Pancreas (tissue), 10 donors: ENCODE results near the gene TMC5. TPM values are rescaled to one million over a fixed set of nuclear protein-coding genes. Genes with fewer than 3 reads are reported as not detected.
A peak's percentile ranks its signal among the peaks of the same experiment; 100 is the strongest.

Experiments used
- ATAC-seq, 4 donors: fragments of 200-7000 bp; cut with Tn5 transposase; one replicate each; pipeline versions ENCODE4 v1.8.0 to v1.9.1; 2020; ENCODE audit warnings: mild to moderate bottlenecking in 4 of 4, moderate library complexity in 4 of 4
- DNase-seq, 6 donors: peaks; one replicate each; pipeline ENCODE4 v3.0.0-alpha.2; 2020
- FAIRE-seq: peaks from 2 replicates; lab custom pipeline; 2012; peaks lifted over from hg19 to GRCh38; lab: Jason Lieb, UNC
- H3K27ac ChIP-seq, 4 donors: fragments of 200-600 bp; sonication (generic); 1 replicate in 3 of 4; 2 replicates in 1 of 4; pipeline versions ENCODE4 v1.5.0 to v1.8.0; 2020
- H3K27me3 ChIP-seq, 4 donors: fragments of 200-600 bp; one replicate each; pipeline ENCODE4 v1.8.0; 2021
- H3K36me3 ChIP-seq, 3 donors: fragments of 200-600 bp; sonication (generic) in 1 of 3; one replicate each; pipeline versions ENCODE4 v1.5.0 to v1.8.0; 2020 to 2021
- H3K4me1 ChIP-seq, 3 donors: fragments of 200-600 bp; one replicate each; pipeline ENCODE4 v1.8.0; 2021
- H3K4me3 ChIP-seq, 4 donors: fragments of 200-600 bp; sonication (generic) in 2 of 4; one replicate each; pipeline versions ENCODE4 v1.5.0 to v1.8.0; 2020 to 2021
- H3K9me3 ChIP-seq, 4 donors: fragments of 200-600 bp; one replicate each; pipeline ENCODE4 v1.8.0; 2021
- WGBS, 2 donors: extraction: QIAGEN DNeasy Blood & Tissue Kit; methylation state at CpG; one replicate each; pipeline ENCODE4 v1.1.7; 2013; 5-methylcytosine and 5-hydroxymethylcytosine counted together
- intact Hi-C, 3 donors: fragments of 100-400 bp; cut with DNase I; formaldehyde crosslinking; loops; one replicate each; pipeline versions ENCODE4 v1.11.1 to v1.14.2; 2022
- polyA plus RNA-seq, 2 donors: library from polyadenylated mRNA; stranded (reverse); fragments of 200-250 nt; gene quantifications; one replicate each; pipeline ENCODE4 v1.2.3, GENCODE V29; 2013
- total RNA-seq, 6 donors: library from RNA; stranded (reverse); fragmentation: NEBNext Ultra II Directional in 4 of 6; extraction: Animal tissue kit (Norgen Biotek cat#: 25700) in 4 of 6; gene quantifications; one replicate each; pipeline versions ENCODE4 v1.2.1 to v1.2.4, GENCODE V29; 2021 to 2023
- TF ChIP-seq, protein P1 (sequence below), 4 donors: fragments of 200-600 bp; sonication (generic) in 3 of 4; IDR thresholded peaks; one replicate each; pipeline versions ENCODE4 v1.5.0 to v1.8.0; 2021; ENCODE audit warnings: antibody characterized with exemption in 4 of 4
- donor health status: healthy with polysubstance abuse.
- donor health status: DM: no; HTN: no; CAD: no; lungs with moderate emphysema.
- donor health status: DM: no; HTN: no; CAD: no.
- donor health status: control.
- donor health status: control.
- donor health status: Bipolar disorder and iron deficiency.
- donor health status: DM: yes; HTN: yes; CAD: no.
- donor health status: DM: no; HTN: no; CAD: no.
- donor health status: DM: no; HTN: no; CAD: no.
- donor health status: DM: yes; HTN: yes; CAD: no.

The TMC5 gene
- total and polyA plus RNA-seq, 8 donors = 1.3 to 24.8 (median 5.3) TPM

DNA sequence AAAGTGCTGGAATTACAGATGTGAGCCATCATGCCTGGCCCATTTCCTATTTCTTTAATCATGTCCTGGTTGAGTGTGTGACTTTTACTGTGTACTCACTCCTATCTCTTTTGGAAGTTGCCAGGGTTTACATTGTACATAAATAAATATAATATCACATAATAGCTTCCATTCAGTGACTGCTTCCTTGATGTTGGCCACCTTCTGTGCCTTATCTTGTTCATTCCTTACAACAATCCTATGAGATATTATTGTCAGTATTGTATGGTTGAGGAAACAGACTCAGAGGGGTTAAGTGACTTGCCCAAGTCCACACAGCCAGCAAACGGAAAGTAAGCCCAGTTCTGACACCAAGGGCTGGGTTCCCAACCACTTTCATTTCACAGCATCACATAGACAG is 16.9 kb downstream of the TMC5 start:
- H3K4me1 ChIP-seq = peaks cover 11 to 60% (median 28%) of the 10 kb centered on the region in 3 donors
- H3K27ac ChIP-seq = no peak overlapping the region
- ATAC-seq (no peak), FAIRE-seq (no peak), DNase-seq (no peak)
- TF ChIP-seq, protein P1, sequence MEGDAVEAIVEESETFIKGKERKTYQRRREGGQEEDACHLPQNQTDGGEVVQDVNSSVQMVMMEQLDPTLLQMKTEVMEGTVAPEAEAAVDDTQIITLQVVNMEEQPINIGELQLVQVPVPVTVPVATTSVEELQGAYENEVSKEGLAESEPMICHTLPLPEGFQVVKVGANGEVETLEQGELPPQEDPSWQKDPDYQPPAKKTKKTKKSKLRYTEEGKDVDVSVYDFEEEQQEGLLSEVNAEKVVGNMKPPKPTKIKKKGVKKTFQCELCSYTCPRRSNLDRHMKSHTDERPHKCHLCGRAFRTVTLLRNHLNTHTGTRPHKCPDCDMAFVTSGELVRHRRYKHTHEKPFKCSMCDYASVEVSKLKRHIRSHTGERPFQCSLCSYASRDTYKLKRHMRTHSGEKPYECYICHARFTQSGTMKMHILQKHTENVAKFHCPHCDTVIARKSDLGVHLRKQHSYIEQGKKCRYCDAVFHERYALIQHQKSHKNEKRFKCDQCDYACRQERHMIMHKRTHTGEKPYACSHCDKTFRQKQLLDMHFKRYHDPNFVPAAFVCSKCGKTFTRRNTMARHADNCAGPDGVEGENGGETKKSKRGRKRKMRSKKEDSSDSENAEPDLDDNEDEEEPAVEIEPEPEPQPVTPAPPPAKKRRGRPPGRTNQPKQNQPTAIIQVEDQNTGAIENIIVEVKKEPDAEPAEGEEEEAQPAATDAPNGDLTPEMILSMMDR (IDR thresholded peaks at IDR 0.05) = no peak
- H3K27me3 ChIP-seq = peaks cover 0 to 4% (median 0%) of the 10 kb centered on the region in 4 donors
- 22 to 32% methylated on average over 1 of the region's 1 CpG for WGBS, 2 donors
- H3K9me3 ChIP-seq = no peaks in the 10 kb centered on the region
- H3K4me3 ChIP-seq = no peak overlapping the region
- no peaks in the 10 kb centered on the region for H3K36me3 ChIP-seq
- intact Hi-C loops = no loop called here

DNA sequence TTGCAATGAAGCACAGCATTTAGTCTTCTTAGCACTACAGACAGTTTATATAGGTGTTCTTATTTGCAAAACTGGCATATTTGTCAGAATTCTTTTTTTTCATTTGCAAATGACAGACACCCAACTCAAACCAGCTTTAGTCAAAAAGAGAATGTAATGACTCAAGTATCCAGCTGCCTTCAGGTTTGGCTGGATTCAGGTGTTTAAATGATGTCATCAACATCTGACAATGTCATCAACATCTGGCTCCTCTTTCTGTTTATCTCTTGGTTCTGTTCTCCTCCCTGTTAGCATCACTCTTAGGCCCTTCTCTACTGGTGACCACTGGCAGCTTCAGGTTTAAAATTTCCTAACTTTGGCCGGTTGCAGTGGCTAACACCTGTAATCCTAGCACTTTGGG is 18.9 kb downstream of the TMC5 start:
- no peaks in the 10 kb centered on the region for H3K9me3 ChIP-seq
- no peak for FAIRE-seq
- H3K27me3 ChIP-seq = peaks cover 0 to 8% (median 0%) of the 10 kb centered on the region in 4 donors
- no peaks in the 10 kb centered on the region for H3K36me3 ChIP-seq
- no peak overlapping the region for H3K4me3 ChIP-seq
- ATAC-seq = no peak
- H3K4me1 ChIP-seq = peaks cover 11 to 40% (median 18%) of the 10 kb centered on the region in 3 donors
- H3K27ac ChIP-seq = peak overlapping the region in 2 of 4 donors; percentile 64 to 74
- TF ChIP-seq, protein P1 (IDR thresholded peaks at IDR 0.05) = no peak
- intact Hi-C loops = no loop called here
- no peak for DNase-seq
- 52 to 59% methylated on average over 1 of the region's 1 CpG for WGBS, 2 donors

DNA sequence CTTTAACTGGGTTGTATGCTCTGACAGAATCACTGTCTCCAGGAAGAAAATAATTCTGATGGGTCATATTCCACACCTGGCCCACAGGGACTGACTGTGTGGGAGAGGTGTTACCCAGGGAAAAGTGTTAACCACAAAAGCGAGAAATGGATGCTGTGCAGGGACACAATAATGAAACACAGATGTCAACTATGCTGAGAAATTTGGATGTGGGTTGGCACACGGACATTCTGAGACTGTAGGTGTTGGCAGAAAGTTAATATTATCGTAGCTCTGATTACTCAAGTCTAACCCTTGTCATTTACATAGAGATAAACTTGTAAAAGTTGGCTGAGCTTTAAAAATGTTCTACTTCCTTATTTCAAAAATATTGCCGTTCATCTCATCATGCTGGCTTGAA is 19.6 kb downstream of the TMC5 start:
- FAIRE-seq (no peak), ATAC-seq (peak; percentile 76 to 87 (median 82)), DNase-seq (peak in 2 of 6 donors; percentile 26 to 35)
- H3K4me1 ChIP-seq = peaks cover 11 to 33% (median 18%) of the 10 kb centered on the region in 3 donors
- 12 to 22% methylated on average over 4 of the region's 4 CpGs for WGBS, 2 donors
- no peaks in the 10 kb centered on the region for H3K9me3 ChIP-seq
- TF ChIP-seq, protein P1 (IDR thresholded peaks at IDR 0.05) = no peak
- intact Hi-C loops = no loop called here
- no peaks in the 10 kb centered on the region for H3K36me3 ChIP-seq
- H3K27me3 ChIP-seq = peaks cover 0 to 8% (median 0%) of the 10 kb centered on the region in 4 donors
- H3K4me3 ChIP-seq = no peak overlapping the region
- peak overlapping the region in 2 of 4 donors; percentile 64 to 74 for H3K27ac ChIP-seq

DNA sequence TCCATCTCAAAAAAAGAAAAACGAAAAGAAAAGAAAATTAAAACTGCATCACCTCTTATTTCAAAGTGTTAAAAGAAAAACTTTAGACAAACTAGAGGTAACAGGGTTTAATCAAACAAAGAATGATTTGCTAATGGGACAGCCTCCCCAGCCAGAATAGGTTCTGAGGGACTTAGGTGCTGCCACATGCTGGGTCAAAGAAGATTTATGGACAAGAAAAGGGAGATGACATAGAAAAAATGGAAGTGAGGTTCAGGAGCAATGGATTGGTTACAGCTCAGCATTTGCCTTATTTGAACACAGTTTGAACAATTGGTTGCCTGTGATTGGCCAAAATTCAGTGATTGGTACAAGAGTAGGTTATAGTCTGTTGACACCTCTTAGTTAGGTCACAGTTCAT is 21.1 kb downstream of the TMC5 start:
- Histone ChIP-seq H3K4me3 (no peak overlapping the region), H3K9me3 (no peaks in the 10 kb centered on the region), H3K27me3 (peaks cover 0 to 13% (median 0%) of the 10 kb centered on the region in 4 donors), H3K4me1 (peaks cover 6 to 20% (median 11%) of the 10 kb centered on the region in 3 donors), H3K36me3 (no peaks in the 10 kb centered on the region), H3K27ac (peak overlapping the region in 2 of 4 donors; percentile 27 to 64)
- 52 to 56% methylated on average over 1 of the region's 1 CpG for WGBS, 2 donors
- intact Hi-C loops = no loop called here
- no peak for FAIRE-seq
- TF ChIP-seq, protein P1 (IDR thresholded peaks at IDR 0.05) = no peak
- no peak for DNase-seq
- ATAC-seq = no peak

DNA sequence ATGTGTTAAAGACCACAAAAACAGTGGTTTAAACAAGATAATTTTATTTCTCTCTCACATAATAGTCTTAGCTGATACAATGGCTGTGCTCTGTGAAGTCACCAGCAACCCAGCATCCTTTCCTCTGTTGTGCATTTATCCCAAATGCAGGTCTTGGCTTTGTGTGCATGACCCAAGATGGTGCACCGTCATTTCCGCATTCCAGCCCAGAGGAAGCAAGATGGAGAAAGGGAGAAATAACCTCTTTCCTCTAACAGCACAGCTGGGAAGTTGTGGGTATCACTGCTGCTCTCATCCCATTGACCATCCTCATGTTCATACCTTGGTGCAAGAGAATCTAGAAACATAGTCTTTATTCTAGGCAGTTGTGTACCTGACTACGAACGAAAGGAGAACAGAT is 21.8 kb downstream of the TMC5 start:
- Histone ChIP-seq H3K27ac (no peak overlapping the region), H3K4me3 (no peak overlapping the region), H3K36me3 (no peaks in the 10 kb centered on the region), H3K27me3 (peaks cover 0 to 13% (median under 1%) of the 10 kb centered on the region in 4 donors), H3K9me3 (no peaks in the 10 kb centered on the region), H3K4me1 (peaks cover 6 to 20% (median 11%) of the 10 kb centered on the region in 3 donors)
- ATAC-seq = no peak
- WGBS, 2 donors = 65 to 91% methylated on average over 4 of the region's 4 CpGs
- DNase-seq = no peak
- no peak for FAIRE-seq
- TF ChIP-seq, protein P1 (IDR thresholded peaks at IDR 0.05) = no peak
- intact Hi-C loops = no loop called here
